Gastroesophageal sphincter (tissue), 3 donors: ENCODE measurements around the gene ALDOC.

Experiments
- CTCF ChIP-seq, 4 experiments: fragments of 200-600 bp in 2 of 4; fragments of 450-650 bp in 2 of 4; sonication (generic) in 1 of 4; IDR thresholded peaks; one replicate each; pipeline ENCODE4 v1.5.1; 2017 to 2019; ENCODE audit warnings: antibody characterized with exemption in 4 of 4, mild to moderate bottlenecking in 2 of 4, moderate library complexity in 2 of 4
- EP300 ChIP-seq: sonication (generic); formaldehyde crosslinking; IDR thresholded peaks from one replicate; pipeline ENCODE4 v1.6.1; 2017; ENCODE audit warnings: antibody characterized with exemption, mild to moderate bottlenecking
- POLR2AphosphoS5 ChIP-seq: sonication (generic); formaldehyde crosslinking; IDR thresholded peaks from one replicate; pipeline ENCODE4 v1.6.1; 2017; ENCODE audit warnings: antibody characterized with exemption

GRCh38 chr17:28620010-28620409, 43.3 kb upstream of the ALDOC start:
- TF ChIP-seq CTCF (IDR thresholded peaks at IDR 0.05) (no peak), POLR2AphosphoS5 (no peak), EP300 (no peak)
